ENCODE data around the gene PLPP7. TPM values are rescaled to one million over a fixed set of nuclear protein-coding genes. Genes with fewer than 3 reads are reported as not detected.

Gene PLPP7
- total RNA-seq, 1 donor from 2014 or later = 34.4 TPM

- H3K4me1 ChIP-seq (ENCODE audit: control insufficient read depth in 3 of 3, insufficient read depth in 3 of 3, low read length in 3 of 3) = peaks cover 47 to 64% (median 61%) of the 10 kb centered on the region in 3 donors
- H3K27ac ChIP-seq (ENCODE audit: low read depth, low read length) = peak overlapping the region; percentile 61
- peaks cover 4 to 6% (median 6%) of the 10 kb centered on the region in 3 donors for H3K36me3 ChIP-seq (ENCODE audit: control insufficient read depth in 3 of 3, insufficient read depth in 3 of 3, low read length in 3 of 3)
- H3K9me3 ChIP-seq (ENCODE audit: control insufficient read depth in 3 of 3, low read length in 3 of 3) = no peaks in the 10 kb centered on the region
- H3K27me3 ChIP-seq (ENCODE audit: control insufficient read depth in 3 of 3, insufficient read depth in 3 of 3, low read length in 3 of 3) = no peaks in the 10 kb centered on the region
- H3K9ac ChIP-seq (ENCODE audit: low read depth in 1 of 3, low read length in 3 of 3) = peak overlapping the region; percentile 3 to 74 (median 72)
- H3K4me3 ChIP-seq (ENCODE audit: low read length in 3 of 3) = peak overlapping the region in 1 of 3 donors; percentile 6
Observed at GRCh38 chr9:131302244-131303075, 12.9 kb downstream of the PLPP7 start.

GRCh38 chr9:131303381-131304321, 14.1 kb downstream of the PLPP7 start:
- Histone ChIP-seq H3K27ac (ENCODE audit: low read depth, low read length) (peak overlapping the region; percentile 40), H3K9me3 (ENCODE audit: control insufficient read depth in 3 of 3, low read length in 3 of 3) (no peaks in the 10 kb centered on the region), H3K27me3 (ENCODE audit: control insufficient read depth in 3 of 3, insufficient read depth in 3 of 3, low read length in 3 of 3) (no peaks in the 10 kb centered on the region), H3K36me3 (ENCODE audit: control insufficient read depth in 3 of 3, insufficient read depth in 3 of 3, low read length in 3 of 3) (peaks cover 4 to 6% (median 4%) of the 10 kb centered on the region in 3 donors), H3K4me3 (ENCODE audit: low read length in 3 of 3) (no peak overlapping the region), H3K4me1 (ENCODE audit: control insufficient read depth in 3 of 3, insufficient read depth in 3 of 3, low read length in 3 of 3) (peaks cover 35 to 63% (median 51%) of the 10 kb centered on the region in 3 donors), H3K9ac (ENCODE audit: low read depth in 1 of 3, low read length in 3 of 3) (peak overlapping the region in 1 of 3 donors; percentile 60)

DNA sequence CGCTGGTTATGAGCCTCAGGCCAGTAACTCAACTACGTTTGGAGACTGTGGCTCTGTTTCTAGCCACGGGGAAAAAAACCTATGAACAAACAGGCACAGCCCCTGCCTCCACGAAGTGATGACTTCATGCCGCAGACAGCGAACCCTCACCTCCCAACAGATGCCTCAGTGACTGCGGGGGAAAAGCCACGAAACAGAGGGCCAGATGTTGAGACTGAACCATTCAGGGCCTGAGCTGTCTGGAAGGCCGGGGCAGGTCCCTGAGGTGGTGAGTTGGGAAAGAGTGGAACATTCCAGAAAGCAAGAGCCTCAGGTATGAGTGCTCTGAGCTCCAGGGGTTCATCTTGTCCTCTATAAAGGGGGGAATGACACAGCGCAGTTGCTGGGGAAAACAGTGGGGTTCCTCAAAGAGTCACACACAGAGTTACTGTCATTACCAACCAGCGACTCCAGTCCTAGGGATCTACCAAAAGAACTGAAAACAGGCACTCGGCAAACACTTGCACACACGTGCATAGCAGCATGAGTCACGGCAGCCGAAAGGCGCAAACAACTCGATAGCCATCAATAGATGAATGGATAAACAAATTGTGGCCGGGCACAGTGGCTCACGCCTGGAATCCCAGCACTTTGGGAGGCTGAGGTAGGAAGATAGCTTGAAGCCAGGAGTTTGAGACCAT, 15.3 kb downstream of the PLPP7 start:
- peak overlapping the region; percentile 40 for H3K27ac ChIP-seq (ENCODE audit: low read depth, low read length)
- peak overlapping the region in 1 of 3 donors; percentile 16 for H3K9ac ChIP-seq (ENCODE audit: low read depth in 1 of 3, low read length in 3 of 3)
- peaks cover 24 to 62% (median 44%) of the 10 kb centered on the region in 3 donors for H3K4me1 ChIP-seq (ENCODE audit: control insufficient read depth in 3 of 3, insufficient read depth in 3 of 3, low read length in 3 of 3)
- no peak overlapping the region for H3K4me3 ChIP-seq (ENCODE audit: low read length in 3 of 3)
- no peaks in the 10 kb centered on the region for H3K9me3 ChIP-seq (ENCODE audit: control insufficient read depth in 3 of 3, low read length in 3 of 3)
- H3K36me3 ChIP-seq (ENCODE audit: control insufficient read depth in 3 of 3, insufficient read depth in 3 of 3, low read length in 3 of 3) = peaks cover 4 to 6% (median 4%) of the 10 kb centered on the region in 3 donors
- H3K27me3 ChIP-seq (ENCODE audit: control insufficient read depth in 3 of 3, insufficient read depth in 3 of 3, low read length in 3 of 3) = no peaks in the 10 kb centered on the region

- no peaks in the 10 kb centered on the region for H3K27me3 ChIP-seq (ENCODE audit: control insufficient read depth in 3 of 3, insufficient read depth in 3 of 3, low read length in 3 of 3)
- peaks cover 24 to 59% (median 43%) of the 10 kb centered on the region in 3 donors for H3K4me1 ChIP-seq (ENCODE audit: control insufficient read depth in 3 of 3, insufficient read depth in 3 of 3, low read length in 3 of 3)
- no peaks in the 10 kb centered on the region for H3K9me3 ChIP-seq (ENCODE audit: control insufficient read depth in 3 of 3, low read length in 3 of 3)
- H3K9ac ChIP-seq (ENCODE audit: low read depth in 1 of 3, low read length in 3 of 3) = no peak overlapping the region
- H3K4me3 ChIP-seq (ENCODE audit: low read length in 3 of 3) = no peak overlapping the region
- H3K36me3 ChIP-seq (ENCODE audit: control insufficient read depth in 3 of 3, insufficient read depth in 3 of 3, low read length in 3 of 3) = peaks cover 4 to 6% (median 4%) of the 10 kb centered on the region in 3 donors
- no peak overlapping the region for H3K27ac ChIP-seq (ENCODE audit: low read depth, low read length)
Observed at GRCh38 chr9:131306397-131307004, 17.0 kb downstream of the PLPP7 start.

GRCh38 chr9:131307974-131308373, 18.5 kb downstream of the PLPP7 start:
- H3K9me3 ChIP-seq (ENCODE audit: control insufficient read depth in 3 of 3, low read length in 3 of 3) = no peaks in the 10 kb centered on the region
- peaks cover 4 to 6% (median 4%) of the 10 kb centered on the region in 3 donors for H3K36me3 ChIP-seq (ENCODE audit: control insufficient read depth in 3 of 3, insufficient read depth in 3 of 3, low read length in 3 of 3)
- H3K4me3 ChIP-seq (ENCODE audit: low read length in 3 of 3) = no peak overlapping the region
- no peaks in the 10 kb centered on the region for H3K27me3 ChIP-seq (ENCODE audit: control insufficient read depth in 3 of 3, insufficient read depth in 3 of 3, low read length in 3 of 3)
- peaks cover 21 to 54% (median 34%) of the 10 kb centered on the region in 3 donors for H3K4me1 ChIP-seq (ENCODE audit: control insufficient read depth in 3 of 3, insufficient read depth in 3 of 3, low read length in 3 of 3)
- H3K9ac ChIP-seq (ENCODE audit: low read depth in 1 of 3, low read length in 3 of 3) = no peak overlapping the region
- peak overlapping the region; percentile 44 for H3K27ac ChIP-seq (ENCODE audit: low read depth, low read length)

DNA sequence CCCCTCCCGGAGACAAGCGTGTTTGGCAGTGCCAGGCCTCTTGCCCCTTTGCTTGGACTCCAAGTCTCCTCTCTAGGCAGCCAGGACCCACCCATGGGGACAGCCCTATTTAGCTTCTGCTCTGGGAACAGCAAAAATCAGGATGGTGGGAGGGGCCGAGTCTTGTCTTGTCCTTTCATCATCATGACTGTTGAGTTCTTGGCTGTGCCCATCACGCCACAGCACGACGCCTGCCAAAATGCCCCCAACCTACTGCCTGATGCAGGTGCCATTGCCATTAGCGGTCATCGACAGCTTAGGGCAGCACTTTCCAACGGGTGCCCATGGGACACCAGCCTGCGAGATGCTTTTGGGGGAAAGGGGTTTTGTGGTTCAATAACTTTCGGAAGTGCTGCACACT, 18.9 kb downstream of the PLPP7 start:
- Histone ChIP-seq H3K27me3 (ENCODE audit: control insufficient read depth in 3 of 3, insufficient read depth in 3 of 3, low read length in 3 of 3) (no peaks in the 10 kb centered on the region), H3K4me1 (ENCODE audit: control insufficient read depth in 3 of 3, insufficient read depth in 3 of 3, low read length in 3 of 3) (peaks cover 20 to 54% (median 35%) of the 10 kb centered on the region in 3 donors), H3K9me3 (ENCODE audit: control insufficient read depth in 3 of 3, low read length in 3 of 3) (no peaks in the 10 kb centered on the region), H3K27ac (ENCODE audit: low read depth, low read length) (peak overlapping the region; percentile 44), H3K36me3 (ENCODE audit: control insufficient read depth in 3 of 3, insufficient read depth in 3 of 3, low read length in 3 of 3) (peaks cover 4 to 6% (median 4%) of the 10 kb centered on the region in 3 donors), H3K9ac (ENCODE audit: low read depth in 1 of 3, low read length in 3 of 3) (no peak overlapping the region), H3K4me3 (ENCODE audit: low read length in 3 of 3) (no peak overlapping the region)

GRCh38 chr9:131308906-131309529, 19.5 kb downstream of the PLPP7 start:
- peaks cover 14 to 48% (median 29%) of the 10 kb centered on the region in 3 donors for H3K4me1 ChIP-seq (ENCODE audit: control insufficient read depth in 3 of 3, insufficient read depth in 3 of 3, low read length in 3 of 3)
- H3K36me3 ChIP-seq (ENCODE audit: control insufficient read depth in 3 of 3, insufficient read depth in 3 of 3, low read length in 3 of 3) = peaks cover 1 to 4% (median 2%) of the 10 kb centered on the region in 3 donors
- no peak overlapping the region for H3K9ac ChIP-seq (ENCODE audit: low read depth in 1 of 3, low read length in 3 of 3)
- no peak overlapping the region for H3K4me3 ChIP-seq (ENCODE audit: low read length in 3 of 3)
- H3K27me3 ChIP-seq (ENCODE audit: control insufficient read depth in 3 of 3, insufficient read depth in 3 of 3, low read length in 3 of 3) = no peaks in the 10 kb centered on the region
- H3K9me3 ChIP-seq (ENCODE audit: control insufficient read depth in 3 of 3, low read length in 3 of 3) = no peaks in the 10 kb centered on the region
- H3K27ac ChIP-seq (ENCODE audit: low read depth, low read length) = peak overlapping the region; percentile 44

- Histone ChIP-seq H3K4me1 (ENCODE audit: control insufficient read depth in 3 of 3, insufficient read depth in 3 of 3, low read length in 3 of 3) (peaks cover 14 to 44% (median 27%) of the 10 kb centered on the region in 3 donors), H3K27ac (ENCODE audit: low read depth, low read length) (no peak overlapping the region), H3K9ac (ENCODE audit: low read depth in 1 of 3, low read length in 3 of 3) (peak overlapping the region in 1 of 3 donors; percentile 25), H3K4me3 (ENCODE audit: low read length in 3 of 3) (no peak overlapping the region), H3K27me3 (ENCODE audit: control insufficient read depth in 3 of 3, insufficient read depth in 3 of 3, low read length in 3 of 3) (no peaks in the 10 kb centered on the region), H3K36me3 (ENCODE audit: control insufficient read depth in 3 of 3, insufficient read depth in 3 of 3, low read length in 3 of 3) (peaks cover under 1 to 2% (median 1%) of the 10 kb centered on the region in 3 donors), H3K9me3 (ENCODE audit: control insufficient read depth in 3 of 3, low read length in 3 of 3) (no peaks in the 10 kb centered on the region)
Observed at GRCh38 chr9:131309530-131310276, 20.2 kb downstream of the PLPP7 start.
